GM19438 (cell line): ENCODE measurements around the gene ZNF197.
"Not testable (repeated sequence)": the region's sequence is repeated elsewhere in the genome, so short reads cannot be mapped to it uniquely, and the experiment has no call there.

Experiments used
- ATAC-seq: cut with Tn5 transposase; IDR thresholded peaks from one replicate; pipeline ENCODE4 v1.9.1; 2021; ENCODE audit warnings: low read depth; ENCODE audit not compliant: unreplicated experiment

Gene ZNF197

DNA sequence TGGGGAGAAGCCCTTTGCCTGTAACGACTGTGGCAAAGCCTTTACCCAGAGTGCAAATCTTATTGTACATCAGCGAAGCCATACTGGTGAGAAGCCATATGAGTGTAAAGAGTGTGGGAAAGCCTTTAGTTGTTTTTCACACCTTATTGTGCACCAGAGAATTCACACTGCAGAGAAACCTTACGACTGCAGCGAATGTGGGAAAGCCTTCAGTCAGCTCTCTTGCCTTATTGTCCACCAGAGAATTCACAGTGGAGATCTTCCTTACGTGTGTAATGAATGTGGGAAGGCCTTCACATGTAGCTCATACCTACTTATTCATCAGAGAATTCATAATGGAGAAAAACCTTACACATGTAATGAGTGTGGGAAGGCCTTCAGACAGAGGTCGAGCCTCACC, 34.6 kb downstream of the ZNF197 start:
- no peak for ATAC-seq

DNA sequence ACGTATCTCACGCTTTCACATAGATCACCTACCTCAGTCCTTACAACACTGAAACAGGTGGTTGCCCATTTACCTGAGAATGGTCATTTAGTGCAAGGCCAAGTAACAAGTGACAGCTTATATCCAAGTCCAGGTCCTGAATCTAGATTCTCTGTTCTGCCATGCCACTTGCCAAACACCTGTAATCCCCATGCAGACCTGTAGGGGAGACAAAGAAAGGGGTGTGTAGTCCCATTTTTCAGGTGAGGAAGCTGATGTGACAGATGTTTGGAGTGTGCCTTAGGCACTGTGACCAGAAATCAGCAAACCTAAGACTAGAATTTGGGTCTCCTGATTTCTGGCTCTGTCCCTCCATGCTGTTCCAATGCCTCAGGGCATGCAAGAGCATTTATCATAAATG, 36.4 kb downstream of the ZNF197 start:
- ATAC-seq: no peak

DNA sequence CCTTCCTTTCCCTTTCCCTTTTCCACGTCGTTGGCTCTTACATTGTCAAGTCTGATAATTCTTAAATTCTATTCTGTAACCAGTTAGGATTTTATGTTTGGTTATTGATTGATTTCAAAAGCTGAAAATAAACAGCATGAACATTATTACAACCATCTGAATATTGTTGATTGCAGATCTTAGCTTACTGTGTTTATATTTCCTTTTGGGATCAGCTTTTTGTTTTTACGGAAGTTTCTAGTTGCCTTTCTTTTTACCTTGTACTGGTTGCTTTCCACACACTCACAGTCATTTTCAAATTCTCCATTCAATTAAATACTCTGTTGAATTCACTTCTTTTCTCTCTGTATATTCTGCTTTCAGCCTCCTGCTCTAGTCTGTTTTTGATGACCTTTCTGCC, 40.3 kb downstream of the ZNF197 start:
- ATAC-seq: no peak

DNA sequence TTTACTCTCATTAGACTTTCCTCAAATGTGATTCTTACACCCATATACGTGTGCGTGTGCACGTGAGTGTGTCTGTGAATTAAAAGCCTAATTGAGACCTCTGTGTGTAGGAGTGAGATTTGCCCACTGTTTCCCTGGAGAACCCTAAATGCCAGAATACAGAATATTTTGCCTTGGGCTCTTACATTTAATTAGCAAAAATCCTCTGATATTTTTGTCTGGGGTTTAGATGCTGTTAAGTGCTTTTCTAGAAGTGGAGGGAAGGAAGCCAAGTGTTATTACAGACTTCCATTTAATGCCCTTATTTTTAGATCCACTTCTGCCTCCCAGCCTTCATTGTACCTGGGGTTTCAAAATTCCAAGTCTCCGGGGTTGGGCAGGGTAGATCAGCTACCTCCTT, 41.5 kb downstream of the ZNF197 start:
- no peak for ATAC-seq

DNA sequence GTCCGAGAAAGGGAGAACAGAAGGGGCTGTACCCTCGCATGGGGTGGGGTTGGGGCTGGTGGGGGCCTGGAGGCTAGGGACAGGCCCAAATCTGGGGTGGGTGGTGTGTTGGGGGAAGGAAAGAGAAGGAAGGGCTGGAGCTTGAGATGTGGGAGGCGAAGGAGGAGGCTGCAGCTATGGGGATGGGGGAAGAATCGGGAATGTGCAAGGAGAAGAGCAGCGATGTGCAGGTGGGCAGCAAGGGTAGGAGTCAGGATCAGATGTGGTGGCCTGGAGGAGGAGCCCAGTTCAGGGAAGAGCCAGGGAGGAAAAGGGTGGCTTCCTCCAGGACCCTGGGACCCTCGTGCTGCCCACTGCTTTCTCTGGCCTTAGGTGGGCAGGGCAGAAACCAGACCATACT, 44.9 kb downstream of the ZNF197 start:
- no peak for ATAC-seq

DNA sequence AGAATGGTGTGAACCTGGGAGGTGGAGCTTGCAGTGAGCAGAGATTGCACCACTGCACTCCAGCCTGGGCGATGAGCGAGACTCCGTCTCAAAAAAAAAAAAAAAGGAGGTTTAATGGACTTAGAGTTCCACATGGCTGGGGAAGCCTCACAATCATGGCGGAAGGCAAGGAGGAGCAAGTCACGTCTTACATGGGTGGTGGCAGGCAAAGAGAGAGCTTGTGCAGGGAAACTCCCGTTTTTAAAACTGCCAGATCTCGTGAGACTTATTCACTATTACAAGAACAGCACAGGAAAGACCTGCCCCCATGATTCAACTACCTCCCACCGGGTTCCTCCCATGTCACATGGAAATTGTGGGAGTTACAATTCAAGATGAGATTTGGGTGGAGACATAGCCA, 48.6 kb downstream of the ZNF197 start:
- ATAC-seq: not testable (repeated sequence)

DNA sequence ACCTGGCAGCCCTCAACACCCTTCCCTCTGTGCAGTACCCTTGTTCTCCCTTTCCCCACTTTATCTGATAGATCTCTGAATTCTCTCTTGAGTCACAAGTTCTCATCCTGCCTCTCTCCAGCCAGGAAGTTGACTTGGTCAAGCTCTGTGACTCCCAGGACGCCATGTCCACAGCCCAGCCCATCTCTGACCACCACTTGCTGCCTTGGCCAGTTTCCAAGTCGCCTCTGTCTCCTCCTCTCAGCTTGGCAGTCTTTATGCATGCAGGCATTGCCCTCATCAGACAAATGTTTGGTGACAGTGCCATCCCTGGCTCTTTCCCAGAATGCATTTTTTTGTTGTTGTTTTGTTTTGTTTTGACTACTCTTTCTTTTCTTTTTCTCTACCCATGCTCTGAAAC, 49.4 kb downstream of the ZNF197 start:
- no peak for ATAC-seq

DNA sequence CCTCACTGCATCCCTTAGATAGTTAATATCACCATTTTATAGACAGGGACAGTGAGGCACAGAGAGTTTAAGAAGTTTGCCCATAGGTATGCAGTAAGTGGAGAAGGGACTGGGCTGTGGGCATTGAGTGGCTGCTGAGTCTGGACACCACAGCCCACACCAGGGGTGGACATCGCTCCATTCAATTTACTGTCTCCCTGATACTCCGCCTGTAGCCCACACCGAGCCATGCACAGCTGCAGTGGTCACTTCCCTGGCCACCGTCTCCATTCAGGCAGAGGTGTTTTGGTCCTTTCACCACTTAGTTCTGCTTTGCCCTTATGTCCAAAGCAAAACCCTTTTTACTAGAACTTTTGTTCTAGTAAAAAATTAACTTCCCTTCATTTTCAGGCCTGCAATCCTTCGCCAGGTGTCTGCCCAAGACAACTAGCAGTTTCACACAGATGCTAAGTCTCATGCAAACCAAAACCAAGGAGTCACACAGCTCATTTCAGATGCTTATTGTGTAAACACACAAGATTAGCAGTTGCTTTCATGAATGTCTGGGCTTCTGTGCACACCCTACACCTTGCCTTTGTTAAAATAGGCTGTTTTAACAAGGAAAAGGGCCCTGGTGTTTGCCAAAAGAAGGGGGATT, 53.8 kb downstream of the ZNF197 start:
- ATAC-seq: peak; percentile 89

DNA sequence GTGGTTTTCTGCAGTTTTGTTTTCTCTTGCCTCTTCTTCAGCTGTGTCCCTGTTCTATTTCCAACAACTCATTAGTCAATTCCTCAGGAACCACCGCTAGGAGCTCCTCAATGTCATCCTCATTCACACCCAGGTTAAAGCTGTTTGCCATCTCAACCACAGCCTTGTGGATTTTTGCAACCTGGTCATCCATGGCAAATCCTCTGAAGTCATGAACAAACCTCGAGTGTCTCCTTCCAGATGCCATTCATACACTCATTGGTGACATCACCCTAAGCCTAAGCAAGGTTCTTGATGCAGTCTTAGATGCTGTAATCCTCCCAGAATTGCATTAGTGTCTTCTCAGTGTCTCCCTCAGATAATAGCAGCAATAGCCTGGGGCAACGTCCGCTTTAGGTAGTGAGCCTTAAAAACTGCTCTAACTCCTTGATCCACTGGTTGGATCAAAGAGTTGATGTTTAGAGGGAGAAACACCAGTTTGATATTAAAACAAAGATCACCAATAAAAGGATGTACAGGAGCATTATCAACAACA, 56.2 kb downstream of the ZNF197 start:
- ATAC-seq: no peak

DNA sequence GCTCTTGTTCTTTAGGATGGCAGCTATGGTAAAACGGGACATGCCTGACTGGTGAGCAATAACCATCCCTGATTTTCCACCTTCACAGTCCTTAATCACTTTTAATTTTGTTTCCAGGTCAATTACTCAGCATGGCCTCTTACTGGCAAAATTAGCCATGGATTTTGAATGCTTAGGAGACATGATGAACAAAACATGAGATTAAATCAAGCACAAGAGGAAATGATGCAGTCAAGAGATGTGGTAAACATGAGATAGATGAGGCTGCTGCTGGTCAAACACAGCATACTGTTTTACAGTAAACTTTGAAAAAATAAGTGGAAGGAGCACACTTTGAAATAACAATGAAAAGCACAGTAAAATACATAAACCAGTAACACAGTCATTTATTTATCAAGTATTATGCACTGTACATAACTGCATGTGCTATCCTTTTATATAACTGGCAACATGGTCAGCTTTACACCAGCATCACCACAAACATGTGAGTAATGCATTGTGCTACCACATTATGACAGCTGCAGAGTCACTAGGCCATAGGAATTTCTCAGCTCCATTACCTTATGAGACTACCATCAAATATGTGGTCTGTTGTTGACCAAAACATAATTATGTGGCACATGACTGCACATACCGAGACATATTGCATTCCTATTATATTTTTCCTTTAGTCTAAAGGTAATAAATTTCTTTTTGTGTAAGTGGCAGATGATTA, 57.5 kb downstream of the ZNF197 start:
- no peak for ATAC-seq

DNA sequence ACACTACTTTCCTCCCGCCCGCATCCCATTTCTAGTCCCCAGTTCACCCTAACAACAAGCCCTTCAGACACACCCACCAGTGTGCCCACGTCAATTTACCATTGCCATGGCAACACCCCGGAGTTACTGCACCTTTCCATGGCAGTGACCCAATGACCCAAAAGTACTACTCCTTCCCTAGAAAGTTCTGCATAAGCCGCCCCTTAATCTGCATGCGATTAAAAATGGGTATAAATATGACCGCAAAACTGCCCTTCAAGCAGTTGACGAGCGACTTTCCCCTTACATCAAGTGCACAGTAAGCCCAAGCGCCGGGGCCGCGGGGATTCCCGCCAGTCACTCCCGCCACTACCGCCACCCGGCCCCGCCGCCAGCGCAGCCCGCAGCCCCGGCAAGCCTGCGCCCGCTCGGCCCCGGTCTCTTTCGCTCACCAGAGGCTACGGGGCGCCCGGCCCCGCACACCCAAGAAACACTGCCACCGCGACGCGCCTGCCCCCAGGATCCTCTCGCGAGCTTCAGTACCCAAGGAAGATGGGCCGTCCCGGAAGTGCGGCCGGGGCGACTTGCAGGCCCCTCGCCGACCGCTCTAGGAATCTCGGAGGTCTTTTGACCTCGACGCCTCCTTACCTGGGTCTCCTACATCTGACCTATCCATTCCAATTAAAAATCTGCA, 60.4 kb downstream of the ZNF197 start:
- peak; percentile 80 for ATAC-seq

DNA sequence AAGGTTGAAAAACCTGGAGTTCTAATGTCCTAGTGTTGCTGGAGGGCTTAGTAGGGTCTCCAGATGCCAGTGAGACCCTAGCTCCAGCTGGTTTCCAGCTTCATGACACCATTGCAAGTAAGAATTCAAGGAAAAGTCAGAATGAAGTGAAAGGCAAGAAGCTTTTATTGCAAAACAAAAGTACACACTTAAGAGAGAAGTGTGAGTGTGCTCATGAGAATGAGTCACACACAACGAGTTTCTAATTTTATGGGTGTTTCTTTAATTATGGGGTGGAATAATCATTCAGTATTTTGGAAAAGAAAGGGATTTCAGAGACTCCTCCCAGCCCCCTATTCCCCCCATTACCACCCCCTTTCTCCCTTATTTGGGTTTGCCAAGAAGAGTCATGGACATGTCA, 63.1 kb downstream of the ZNF197 start:
- ATAC-seq: no peak
